GM19455 (cell line): ENCODE data around the gene NLK.
"Not testable (repeated sequence)": the region's sequence is repeated elsewhere in the genome, so short reads cannot be mapped to it uniquely, and the experiment has no call there.

Source experiments
- ATAC-seq: cut with Tn5 transposase; IDR thresholded peaks from one replicate; pipeline ENCODE4 v1.9.1; 2021; ENCODE audit not compliant: unreplicated experiment

Gene NLK

GRCh38 chr17:28042657-28042720, at the start of gene NLK:
Gene NLK (plus strand): TSS chr17:28042677. CDS start chr17:28042874, 197 bp downstream.
- no peak for ATAC-seq

- no peak for ATAC-seq
Observed at GRCh38 chr17:27993161-27993695, 49.2 kb upstream of the NLK start.

GRCh38 chr17:27993723-27994310, 48.7 kb upstream of the NLK start:
- no peak for ATAC-seq

GRCh38 chr17:27994586-27994985, 47.9 kb upstream of the NLK start:
- ATAC-seq, result no peak

GRCh38 chr17:27995554-27995953, 46.9 kb upstream of the NLK start:
- no peak for ATAC-seq

GRCh38 chr17:27996202-27997043, 46.1 kb upstream of the NLK start:
- ATAC-seq, result no peak

GRCh38 chr17:27997044-27997401, 45.5 kb upstream of the NLK start:
- no peak for ATAC-seq

- no peak for ATAC-seq
Observed at GRCh38 chr17:27997522-27997921, 45.0 kb upstream of the NLK start.

GRCh38 chr17:28001149-28001548, 41.3 kb upstream of the NLK start:
- no peak for ATAC-seq

GRCh38 chr17:28004344-28004743, 38.1 kb upstream of the NLK start:
- ATAC-seq, result no peak

GRCh38 chr17:28007925-28008324, 34.6 kb upstream of the NLK start:
- ATAC-seq, result not testable (repeated sequence)

- no peak for ATAC-seq
Observed at GRCh38 chr17:28008513-28008912, 34.0 kb upstream of the NLK start.

GRCh38 chr17:28010406-28010805, 32.1 kb upstream of the NLK start:
- no peak for ATAC-seq

GRCh38 chr17:28018439-28019070, 23.9 kb upstream of the NLK start:
- ATAC-seq, result no peak

GRCh38 chr17:28020515-28020914, 22.0 kb upstream of the NLK start:
- ATAC-seq, result no peak

- ATAC-seq, result no peak
Observed at GRCh38 chr17:28029044-28029443, 13.4 kb upstream of the NLK start.

- ATAC-seq, result no peak
Observed at GRCh38 chr17:28030386-28030785, 12.1 kb upstream of the NLK start.

GRCh38 chr17:28031174-28031573, 11.3 kb upstream of the NLK start:
- no peak for ATAC-seq

GRCh38 chr17:28033972-28034714, 8.3 kb upstream of the NLK start:
- no peak for ATAC-seq

GRCh38 chr17:28035452-28035851, 7.0 kb upstream of the NLK start:
- ATAC-seq, result not testable (repeated sequence)

GRCh38 chr17:28035884-28036283, 6.6 kb upstream of the NLK start:
- ATAC-seq, result not testable (repeated sequence)

GRCh38 chr17:28038802-28039201, 3.7 kb upstream of the NLK start:
- no peak for ATAC-seq
